HFF-Myc (cell line): ENCODE results near the gene SEMA3E.

Experiments used
- DNase-seq: peaks from one replicate; pipeline ENCODE4 v3.0.0-alpha.2; 2011; ENCODE audit warnings: low read depth; ENCODE audit errors: extremely low read depth
- H3K4me3 ChIP-seq: replicated peaks from 2 replicates; pipeline ENCODE4 v1.5.1; 2011; ENCODE audit warnings: low read depth, mild to moderate bottlenecking, control low read depth, low read length
- TF ChIP-seq, protein P1 (sequence below): IDR thresholded peaks from 2 replicates; pipeline ENCODE4 v1.5.1; 2012; ENCODE audit warnings: mild to moderate bottlenecking, low read depth, low read length, control low read depth; ENCODE audit errors: missing control alignments

Gene SEMA3E

DNA sequence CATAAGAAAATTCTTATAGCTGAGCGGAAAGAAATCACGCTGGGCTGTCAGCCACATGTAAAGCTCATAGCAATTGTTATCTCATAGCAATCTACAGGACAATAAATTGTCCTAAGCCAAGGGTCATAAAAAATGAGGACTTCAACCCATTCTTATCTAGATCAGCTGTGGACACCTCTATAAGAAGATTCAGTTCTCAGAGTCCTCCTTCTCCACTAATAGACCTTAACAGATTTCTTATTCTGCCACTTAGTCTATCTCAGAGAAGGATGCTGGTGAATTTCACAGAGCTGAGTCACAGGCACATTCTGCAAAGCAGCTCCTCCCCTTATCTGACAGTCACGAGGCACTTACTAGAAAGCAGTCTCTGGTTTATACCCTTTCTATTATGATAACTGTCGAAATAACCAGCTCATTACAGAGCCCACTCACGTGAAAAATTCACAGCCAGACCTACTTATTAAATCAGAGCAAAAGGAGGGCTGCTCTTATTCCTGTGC, 300.9 kb downstream of the SEMA3E start:
- peak; percentile 11 for DNase-seq
- H3K4me3 ChIP-seq = no peak overlapping the region
- TF ChIP-seq, protein P1, sequence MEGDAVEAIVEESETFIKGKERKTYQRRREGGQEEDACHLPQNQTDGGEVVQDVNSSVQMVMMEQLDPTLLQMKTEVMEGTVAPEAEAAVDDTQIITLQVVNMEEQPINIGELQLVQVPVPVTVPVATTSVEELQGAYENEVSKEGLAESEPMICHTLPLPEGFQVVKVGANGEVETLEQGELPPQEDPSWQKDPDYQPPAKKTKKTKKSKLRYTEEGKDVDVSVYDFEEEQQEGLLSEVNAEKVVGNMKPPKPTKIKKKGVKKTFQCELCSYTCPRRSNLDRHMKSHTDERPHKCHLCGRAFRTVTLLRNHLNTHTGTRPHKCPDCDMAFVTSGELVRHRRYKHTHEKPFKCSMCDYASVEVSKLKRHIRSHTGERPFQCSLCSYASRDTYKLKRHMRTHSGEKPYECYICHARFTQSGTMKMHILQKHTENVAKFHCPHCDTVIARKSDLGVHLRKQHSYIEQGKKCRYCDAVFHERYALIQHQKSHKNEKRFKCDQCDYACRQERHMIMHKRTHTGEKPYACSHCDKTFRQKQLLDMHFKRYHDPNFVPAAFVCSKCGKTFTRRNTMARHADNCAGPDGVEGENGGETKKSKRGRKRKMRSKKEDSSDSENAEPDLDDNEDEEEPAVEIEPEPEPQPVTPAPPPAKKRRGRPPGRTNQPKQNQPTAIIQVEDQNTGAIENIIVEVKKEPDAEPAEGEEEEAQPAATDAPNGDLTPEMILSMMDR = no peak

GRCh38 chr7:83339907-83340306, 309.0 kb downstream of the SEMA3E start:
- no peak overlapping the region for H3K4me3 ChIP-seq
- TF ChIP-seq, protein P1 = no peak
- no peak for DNase-seq

DNA sequence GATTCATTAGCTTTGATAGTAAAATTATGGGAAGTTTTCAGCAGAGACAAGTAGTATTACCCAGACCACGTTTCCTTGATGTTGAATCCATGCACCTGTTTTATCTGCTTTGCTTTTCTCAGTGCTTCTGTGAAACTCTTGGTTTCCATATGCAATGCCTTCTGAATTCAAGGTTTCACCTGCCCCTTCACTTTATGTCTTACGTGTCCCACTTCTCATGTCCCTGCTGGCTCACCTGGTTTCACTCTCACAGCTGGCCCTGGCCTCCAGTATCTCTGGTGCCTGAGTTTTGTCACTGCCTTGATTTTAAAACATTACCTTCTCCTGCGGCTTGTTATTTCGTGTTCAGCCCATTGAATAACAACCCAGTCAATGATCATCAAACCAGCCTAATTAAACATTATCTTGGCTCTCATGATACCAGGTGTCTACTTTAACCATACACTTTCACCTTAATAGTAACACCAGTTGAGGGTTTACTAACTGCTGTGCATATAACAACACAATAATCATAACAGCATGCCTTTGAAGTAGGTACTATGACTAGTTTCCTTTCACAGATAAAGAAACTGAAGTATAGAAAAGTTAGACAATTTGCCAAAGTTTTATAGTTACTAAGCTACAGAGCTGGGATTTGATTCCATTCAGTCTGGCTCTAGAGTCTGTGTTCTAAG, 310.5 kb downstream of the SEMA3E start:
- no peak for DNase-seq
- TF ChIP-seq, protein P1 = no peak
- H3K4me3 ChIP-seq = no peak overlapping the region

- no peak for DNase-seq
- TF ChIP-seq, protein P1 = no peak
- H3K4me3 ChIP-seq = no peak overlapping the region
Measured at GRCh38 chr7:83337050-83337449, 311.9 kb downstream of the SEMA3E start.

- TF ChIP-seq, protein P1 = no peak
- H3K4me3 ChIP-seq = no peak overlapping the region
- no peak for DNase-seq
Measured at GRCh38 chr7:83326223-83326622, 322.7 kb downstream of the SEMA3E start.

GRCh38 chr7:83325083-83325482, 323.9 kb downstream of the SEMA3E start:
- DNase-seq = no peak
- TF ChIP-seq, protein P1 = no peak

DNA sequence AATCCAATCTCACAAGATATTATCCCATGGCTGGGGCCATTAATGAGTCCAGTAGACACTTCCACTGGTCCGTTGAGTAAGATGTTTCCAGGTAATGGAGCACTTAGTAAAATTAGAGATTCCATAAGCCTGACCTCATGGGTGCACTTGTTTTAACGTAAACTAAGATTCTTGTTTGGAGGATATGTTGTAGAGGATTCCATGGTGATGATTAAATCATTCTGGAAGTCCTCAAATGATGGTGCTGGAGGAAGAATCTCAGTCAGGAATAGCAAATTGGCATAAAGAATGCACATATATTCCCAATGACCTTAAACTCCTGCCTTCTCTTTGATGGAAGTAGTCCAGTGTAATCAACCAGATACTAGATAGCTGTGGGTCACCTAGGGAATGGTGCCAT, 324.3 kb downstream of the SEMA3E start:
- no peak overlapping the region for H3K4me3 ChIP-seq
- TF ChIP-seq, protein P1 = no peak
- no peak for DNase-seq

More at GRCh38 chr7:83325083-83325482, 323.9 kb downstream of the SEMA3E start:
- no peak overlapping the region for H3K4me3 ChIP-seq
